Right atrium auricular region (tissue), 2 donors: ENCODE data around the gene HDAC5. TPM values are rescaled to one million over a fixed set of nuclear protein-coding genes. Genes with fewer than 3 reads are reported as not detected.

Source experiments
- DNase-seq: peaks from one replicate; pipeline ENCODE4 v3.0.0-alpha.2; 2019; ENCODE audit warnings: low spot score
- H3K27ac ChIP-seq, 2 donors: fragments of 200-600 bp; sonication (generic); 1 replicate in 1 of 2; 2 replicates in 1 of 2; pipeline ENCODE4 v1.5.1; 2016 to 2019
- H3K27me3 ChIP-seq, 2 donors: fragments of 200-600 bp; sonication (generic); one replicate each; pipeline versions ENCODE4 v1.5.1 to v1.6.0; 2017 to 2019
- H3K36me3 ChIP-seq: fragments of 200-600 bp; sonication (generic); one replicate; pipeline ENCODE4 v1.5.1; 2016
- H3K4me1 ChIP-seq, 2 donors: fragments of 200-600 bp; sonication (generic); one replicate each; pipeline versions ENCODE4 v1.5.1 to v1.6.0; 2017 to 2019
- H3K4me3 ChIP-seq, 2 donors: fragments of 200-600 bp; sonication (generic); 1 replicate in 1 of 2; 2 replicates in 1 of 2; pipeline ENCODE4 v1.5.1; 2017 to 2019; ENCODE audit warnings: mild to moderate bottlenecking in 1 of 2, moderate library complexity in 1 of 2
- H3K9me3 ChIP-seq, 2 donors: fragments of 200-600 bp; sonication (generic); one replicate each; pipeline ENCODE4 v1.5.1; 2019
- CTCF ChIP-seq, 2 donors: fragments of 200-600 bp; sonication (generic); IDR thresholded peaks; one replicate each; pipeline ENCODE4 v1.5.1; 2019; ENCODE audit warnings: antibody characterized with exemption in 2 of 2
- total RNA-seq, 2 donors: library from RNA; depleted of rRNA; stranded (reverse); fragments of >200 nt; gene quantifications; one replicate each; pipeline ENCODE4 v1.1.0, GENCODE V29; 2016

HDAC5 gene
- total RNA-seq, 2 donors from 2014 or later: 80.0 to 138 TPM

- no peak overlapping the region for H3K4me3 ChIP-seq
- no peaks in the 10 kb centered on the region for H3K27me3 ChIP-seq
- no peak for DNase-seq
- no peak for TF ChIP-seq CTCF (IDR thresholded peaks at IDR 0.05)
- no peaks in the 10 kb centered on the region for H3K4me1 ChIP-seq
- H3K36me3 ChIP-seq: peaks cover 68% of the 10 kb centered on the region
- no peaks in the 10 kb centered on the region for H3K9me3 ChIP-seq
- no peak overlapping the region for H3K27ac ChIP-seq
Observed at GRCh38 chr17:44077595-44077909, 45.9 kb downstream of the HDAC5 start.

- no peaks in the 10 kb centered on the region for H3K27me3 ChIP-seq
- peaks cover 0 to 1% of the 10 kb centered on the region in 2 donors for H3K4me1 ChIP-seq
- H3K27ac ChIP-seq: no peak overlapping the region
- peaks cover 62% of the 10 kb centered on the region for H3K36me3 ChIP-seq
- no peaks in the 10 kb centered on the region for H3K9me3 ChIP-seq
- TF ChIP-seq CTCF (IDR thresholded peaks at IDR 0.05): no peak
- H3K4me3 ChIP-seq: no peak overlapping the region
- DNase-seq: no peak
Observed at GRCh38 chr17:44076716-44077594, 46.5 kb downstream of the HDAC5 start.

DNA sequence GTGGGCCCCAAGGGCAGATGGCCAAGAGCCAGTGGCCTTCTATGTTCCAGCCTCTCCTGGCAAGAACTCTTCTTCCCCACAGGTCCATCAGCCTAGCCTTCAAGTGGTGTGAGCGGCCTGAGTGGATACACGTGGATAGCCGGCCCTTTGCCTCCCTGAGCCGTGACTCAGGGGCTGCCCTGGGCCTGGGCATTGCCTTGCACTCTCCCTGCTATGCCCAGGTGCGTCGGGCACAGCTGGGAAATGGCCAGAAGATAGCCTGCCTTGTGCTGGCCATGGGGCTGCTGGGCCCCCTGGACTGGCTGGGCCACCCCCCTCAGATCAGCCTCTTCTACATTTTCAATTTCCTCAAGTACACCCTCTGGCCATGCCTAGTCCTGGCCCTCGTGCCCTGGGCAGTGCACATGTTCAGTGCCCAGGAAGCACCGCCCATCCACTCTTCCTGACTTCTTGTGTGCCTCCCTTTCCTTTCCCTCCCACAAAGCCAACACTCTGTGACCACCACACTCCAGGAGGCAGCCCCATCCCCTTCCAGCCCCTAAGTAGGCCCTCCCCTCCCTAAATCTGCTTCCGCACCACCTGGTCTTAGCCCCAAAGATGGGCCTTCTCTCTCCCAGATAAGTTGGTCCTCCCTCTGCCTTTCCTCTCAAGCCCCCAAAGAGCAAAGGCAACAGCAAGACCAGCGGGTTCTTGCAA, 47.7 kb downstream of the HDAC5 start:
- Histone ChIP-seq H3K9me3 (no peaks in the 10 kb centered on the region), H3K36me3 (peaks cover 52% of the 10 kb centered on the region), H3K27me3 (no peaks in the 10 kb centered on the region), H3K27ac (no peak overlapping the region), H3K4me1 (peaks cover 0 to 11% of the 10 kb centered on the region in 2 donors), H3K4me3 (no peak overlapping the region)
- TF ChIP-seq CTCF (IDR thresholded peaks at IDR 0.05): no peak
- DNase-seq: no peak

- Histone ChIP-seq H3K9me3 (no peaks in the 10 kb centered on the region), H3K36me3 (peaks cover 43% of the 10 kb centered on the region), H3K27me3 (no peaks in the 10 kb centered on the region), H3K27ac (no peak overlapping the region), H3K4me1 (peaks cover 0 to 14% of the 10 kb centered on the region in 2 donors), H3K4me3 (no peak overlapping the region)
- no peak for DNase-seq
- no peak for TF ChIP-seq CTCF (IDR thresholded peaks at IDR 0.05)
Observed at GRCh38 chr17:44074911-44075285, 48.5 kb downstream of the HDAC5 start.

DNA sequence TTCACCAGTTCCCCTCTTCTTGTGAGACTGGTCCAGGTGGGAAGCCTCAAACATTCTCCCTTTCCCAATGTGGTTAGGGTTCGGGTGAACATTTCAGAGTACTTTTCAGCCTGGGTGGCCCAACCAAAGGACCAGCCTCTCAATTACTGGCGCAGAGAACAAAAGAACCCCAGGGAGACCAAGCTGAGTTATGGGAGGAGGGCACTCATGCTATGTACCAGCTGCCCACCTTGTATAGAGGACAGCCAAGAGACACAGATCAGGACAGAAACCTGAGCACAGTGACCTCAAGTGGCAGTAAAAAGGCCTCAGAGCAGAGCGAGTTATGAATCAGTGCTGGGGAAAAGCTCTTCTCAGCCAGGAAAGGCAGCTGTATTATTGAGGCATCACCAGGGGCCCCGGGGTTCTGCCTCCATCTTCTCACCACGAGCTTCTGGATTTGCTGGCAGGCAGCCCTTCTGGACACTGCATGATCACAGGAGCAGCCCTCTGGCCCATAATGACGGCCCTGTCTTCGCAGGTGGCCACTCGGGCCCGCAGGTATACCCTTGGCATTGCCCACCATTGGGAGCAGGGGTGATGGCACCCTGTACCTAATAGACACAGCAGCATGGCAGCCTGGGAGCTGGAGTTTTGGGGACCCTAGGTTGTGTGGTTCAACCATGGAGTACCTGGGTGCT, 49.1 kb downstream of the HDAC5 start:
- TF ChIP-seq CTCF (IDR thresholded peaks at IDR 0.05): no peak
- no peak for DNase-seq
- no peak overlapping the region for H3K27ac ChIP-seq
- no peak overlapping the region for H3K4me3 ChIP-seq
- H3K27me3 ChIP-seq: no peaks in the 10 kb centered on the region
- peaks cover 0 to 19% of the 10 kb centered on the region in 2 donors for H3K4me1 ChIP-seq
- peaks cover 41% of the 10 kb centered on the region for H3K36me3 ChIP-seq
- H3K9me3 ChIP-seq: no peaks in the 10 kb centered on the region
